ENCODE data around the gene PAX7. TPM values are rescaled to one million over a fixed set of nuclear protein-coding genes. Genes with fewer than 3 reads are reported as not detected.
A peak's percentile ranks its signal among the peaks of the same experiment; 100 is the strongest.
"Not testable (repeated sequence)": the region's sequence is repeated elsewhere in the genome, so short reads cannot be mapped to it uniquely, and the experiment has no call there.

PAX7 gene
- total RNA-seq, 1 donor from 2014 or later, result not detected

GRCh38 chr1:18657506-18658201 lies 27.0 kb downstream of the PAX7 start:
- no peak for DNase-seq (ENCODE audit: low read depth)

GRCh38 chr1:18658831-18659230 lies 28.2 kb downstream of the PAX7 start:
- DNase-seq (ENCODE audit: low read depth), result no peak

- DNase-seq (ENCODE audit: low read depth), result no peak
Measured at GRCh38 chr1:18661404-18662285, 31.0 kb downstream of the PAX7 start.

- DNase-seq (ENCODE audit: low read depth), result no peak
Measured at GRCh38 chr1:18662286-18662639, 31.6 kb downstream of the PAX7 start.

- no peak for DNase-seq (ENCODE audit: low read depth)
Measured at GRCh38 chr1:18666317-18666920, 35.8 kb downstream of the PAX7 start.

GRCh38 chr1:18667333-18667732 lies 36.7 kb downstream of the PAX7 start:
- no peak for DNase-seq (ENCODE audit: low read depth)

GRCh38 chr1:18668046-18668445 lies 37.4 kb downstream of the PAX7 start:
- DNase-seq (ENCODE audit: low read depth), result no peak

GRCh38 chr1:18668750-18669404 lies 38.2 kb downstream of the PAX7 start:
- no peak for DNase-seq (ENCODE audit: low read depth)

GRCh38 chr1:18670121-18670867 lies 39.6 kb downstream of the PAX7 start:
- DNase-seq (ENCODE audit: low read depth), result no peak

- no peak for DNase-seq (ENCODE audit: low read depth)
Measured at GRCh38 chr1:18670868-18671225, 40.2 kb downstream of the PAX7 start.

GRCh38 chr1:18673976-18674375 lies 43.3 kb downstream of the PAX7 start:
- DNase-seq (ENCODE audit: low read depth), result no peak

- DNase-seq (ENCODE audit: low read depth), result no peak
Measured at GRCh38 chr1:18676332-18676781, 45.7 kb downstream of the PAX7 start.

GRCh38 chr1:18681423-18681835 lies 50.8 kb downstream of the PAX7 start:
- DNase-seq (ENCODE audit: low read depth), result peak; percentile 16

GRCh38 chr1:18682375-18682774 lies 51.7 kb downstream of the PAX7 start:
- DNase-seq (ENCODE audit: low read depth), result no peak

- DNase-seq (ENCODE audit: low read depth), result no peak
Measured at GRCh38 chr1:18684303-18684702, 53.7 kb downstream of the PAX7 start.

- no peak for DNase-seq (ENCODE audit: low read depth)
Measured at GRCh38 chr1:18686540-18686939, 55.9 kb downstream of the PAX7 start.

- no peak for DNase-seq (ENCODE audit: low read depth)
Measured at GRCh38 chr1:18687273-18687672, 56.6 kb downstream of the PAX7 start.

- no peak for DNase-seq (ENCODE audit: low read depth)
Measured at GRCh38 chr1:18691648-18692047, 61.0 kb downstream of the PAX7 start.

- DNase-seq (ENCODE audit: low read depth), result peak; percentile 87
Measured at GRCh38 chr1:18693256-18694098, 62.8 kb downstream of the PAX7 start.

- not testable (repeated sequence) for DNase-seq (ENCODE audit: low read depth)
Measured at GRCh38 chr1:18694289-18694688, 63.6 kb downstream of the PAX7 start.

All from myocyte (in vitro differentiated cells).